HFFc6 (cell line): ENCODE data around the gene NRG4. TPM values are rescaled to one million over a fixed set of nuclear protein-coding genes. Genes with fewer than 3 reads are reported as not detected.

Source experiments
- DNase-seq: peaks from one replicate; pipeline ENCODE4 v3.0.0-alpha.2; 2018
- H3K27ac Mint-ChIP-seq: 2 replicates; pipeline ENCODE4 v1.8.0; 2020; ENCODE audit warnings: mild to moderate bottlenecking, mixed read lengths
- H3K27me3 Mint-ChIP-seq: 2 replicates; pipeline ENCODE4 v1.8.0; 2021; ENCODE audit warnings: mild to moderate bottlenecking, moderate library complexity, mixed read lengths; ENCODE audit not compliant: insufficient read depth
- H3K36me3 Mint-ChIP-seq: 2 replicates; pipeline ENCODE4 v1.8.0; 2021; ENCODE audit warnings: low read depth, mixed read lengths
- H3K4me1 Mint-ChIP-seq: 2 replicates; pipeline ENCODE4 v1.8.0; 2020; ENCODE audit warnings: low read depth, mixed read lengths
- H3K4me3 Mint-ChIP-seq: 2 replicates; pipeline ENCODE4 v1.8.0; 2020; ENCODE audit warnings: mild to moderate bottlenecking, moderate library complexity, mixed read lengths
- H3K9me3 Mint-ChIP-seq: 2 replicates; pipeline ENCODE4 v1.8.0; 2020; ENCODE audit warnings: mild to moderate bottlenecking, mixed read lengths
- total RNA-seq, 6 experiments: library from RNA; stranded (reverse); fragmentation: NEBNext Ultra II Directional; extraction: Animal tissue kit (Norgen Biotek cat#: 25700); gene quantifications; 2 replicates in 1 of 6; 3 replicates in 5 of 6; pipeline ENCODE4 v1.2.3, GENCODE V29; 2021
- TF ChIP-seq, protein P1 (sequence below): fragments of 200-600 bp; sonication (generic); IDR thresholded peaks from 2 replicates; pipeline ENCODE4 v1.5.0; 2021; ENCODE audit warnings: antibody characterized with exemption, mild to moderate bottlenecking

The NRG4 gene
- total RNA-seq, 6 experiments from 2014 or later: not detected

DNA sequence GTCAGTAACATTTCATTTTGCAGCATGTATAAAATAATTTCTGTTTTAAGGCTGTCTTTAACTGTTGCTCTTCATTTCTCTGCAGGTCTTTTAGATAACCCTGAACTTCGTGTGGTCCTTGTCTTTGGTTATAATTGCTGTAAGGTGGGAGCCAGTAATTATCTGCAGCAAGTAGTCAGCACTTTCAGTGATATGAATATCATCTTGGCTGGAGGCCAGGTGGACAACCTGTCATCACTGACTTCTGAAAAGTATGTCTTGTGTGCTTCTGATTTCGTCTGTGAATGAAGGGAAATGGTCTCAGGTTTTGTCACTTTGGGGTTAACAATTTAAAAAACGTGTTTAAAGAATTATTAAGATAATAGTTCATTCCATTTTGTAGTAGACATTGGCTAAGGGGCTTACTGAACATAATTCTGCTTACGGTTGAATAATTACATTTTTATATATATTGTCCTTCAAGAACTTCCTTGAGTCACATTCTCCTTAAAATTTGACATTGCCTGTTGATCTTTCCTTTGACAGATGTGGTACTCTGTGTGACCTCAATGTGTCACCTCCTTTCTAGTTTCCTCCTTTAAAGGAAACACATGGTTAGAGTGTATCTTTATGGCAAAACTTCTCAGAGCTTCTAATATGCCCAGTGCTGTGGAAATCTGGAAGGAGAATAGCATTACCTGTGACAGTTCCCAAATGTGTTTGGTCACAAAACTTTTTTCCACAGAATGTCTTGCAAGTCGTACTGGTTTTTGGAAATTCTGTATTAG, 82.2 kb downstream of the NRG4 start:
- Mint-ChIP-seq H3K36me3 (peaks cover 27% of the 10 kb centered on the region), H3K9me3 (no peaks in the 10 kb centered on the region), H3K27ac (no peak overlapping the region), H3K4me3 (no peak overlapping the region), H3K4me1 (peaks cover 23% of the 10 kb centered on the region), H3K27me3 (no peaks in the 10 kb centered on the region)
- TF ChIP-seq, protein P1, sequence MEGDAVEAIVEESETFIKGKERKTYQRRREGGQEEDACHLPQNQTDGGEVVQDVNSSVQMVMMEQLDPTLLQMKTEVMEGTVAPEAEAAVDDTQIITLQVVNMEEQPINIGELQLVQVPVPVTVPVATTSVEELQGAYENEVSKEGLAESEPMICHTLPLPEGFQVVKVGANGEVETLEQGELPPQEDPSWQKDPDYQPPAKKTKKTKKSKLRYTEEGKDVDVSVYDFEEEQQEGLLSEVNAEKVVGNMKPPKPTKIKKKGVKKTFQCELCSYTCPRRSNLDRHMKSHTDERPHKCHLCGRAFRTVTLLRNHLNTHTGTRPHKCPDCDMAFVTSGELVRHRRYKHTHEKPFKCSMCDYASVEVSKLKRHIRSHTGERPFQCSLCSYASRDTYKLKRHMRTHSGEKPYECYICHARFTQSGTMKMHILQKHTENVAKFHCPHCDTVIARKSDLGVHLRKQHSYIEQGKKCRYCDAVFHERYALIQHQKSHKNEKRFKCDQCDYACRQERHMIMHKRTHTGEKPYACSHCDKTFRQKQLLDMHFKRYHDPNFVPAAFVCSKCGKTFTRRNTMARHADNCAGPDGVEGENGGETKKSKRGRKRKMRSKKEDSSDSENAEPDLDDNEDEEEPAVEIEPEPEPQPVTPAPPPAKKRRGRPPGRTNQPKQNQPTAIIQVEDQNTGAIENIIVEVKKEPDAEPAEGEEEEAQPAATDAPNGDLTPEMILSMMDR: no peak
- no peak for DNase-seq

DNA sequence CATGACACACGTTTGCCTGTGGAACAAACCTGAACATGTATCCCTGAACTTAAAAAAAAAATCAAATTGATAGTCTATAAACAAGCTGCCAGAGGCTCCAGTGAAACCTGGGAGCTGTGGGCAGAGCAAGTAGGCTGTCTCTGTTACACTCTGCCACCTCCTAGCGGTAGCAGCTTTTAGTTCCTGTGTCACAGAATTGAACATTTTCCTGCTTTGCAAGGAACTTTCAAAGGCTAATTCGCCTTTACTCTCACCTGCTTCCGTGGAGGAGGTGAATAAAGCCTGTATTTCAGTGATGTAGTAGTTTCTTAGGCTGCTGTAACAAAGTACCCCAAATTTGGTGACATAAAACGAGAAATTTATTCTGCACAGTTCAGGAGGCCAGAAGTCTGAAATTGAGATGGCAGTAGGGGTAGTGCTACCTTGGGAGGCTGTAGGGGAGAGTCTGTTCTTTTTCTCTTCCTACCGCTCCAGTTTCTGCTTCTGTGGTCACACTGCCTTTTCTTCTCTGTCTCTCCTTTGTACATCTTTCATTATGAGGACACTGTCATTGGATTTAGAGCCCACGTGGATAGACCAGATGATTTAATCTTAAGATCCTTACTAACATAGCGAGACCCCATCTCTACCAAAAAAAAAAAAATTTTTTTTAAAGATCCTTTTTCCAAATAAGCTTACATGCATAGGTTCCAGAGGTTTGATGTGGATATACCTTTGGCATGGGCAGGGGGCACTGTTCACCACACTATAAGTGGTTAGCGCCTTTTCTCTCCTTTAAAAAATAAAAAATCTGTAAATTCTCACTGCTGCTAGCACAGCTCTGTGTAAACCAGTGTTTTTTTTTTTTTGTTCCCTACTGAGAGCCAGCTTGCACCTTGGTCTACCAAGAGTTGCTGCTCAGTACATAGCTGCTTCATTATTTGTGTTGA, 83.3 kb downstream of the NRG4 start:
- Mint-ChIP-seq H3K9me3 (no peaks in the 10 kb centered on the region), H3K27me3 (no peaks in the 10 kb centered on the region; the same call in 1 of the 2 replicates), H3K4me3 (no peak overlapping the region), H3K36me3 (peaks cover 27% of the 10 kb centered on the region), H3K4me1 (peaks cover 30% of the 10 kb centered on the region), H3K27ac (no peak overlapping the region)
- TF ChIP-seq, protein P1: peak; percentile 46
- DNase-seq: no peak

DNA sequence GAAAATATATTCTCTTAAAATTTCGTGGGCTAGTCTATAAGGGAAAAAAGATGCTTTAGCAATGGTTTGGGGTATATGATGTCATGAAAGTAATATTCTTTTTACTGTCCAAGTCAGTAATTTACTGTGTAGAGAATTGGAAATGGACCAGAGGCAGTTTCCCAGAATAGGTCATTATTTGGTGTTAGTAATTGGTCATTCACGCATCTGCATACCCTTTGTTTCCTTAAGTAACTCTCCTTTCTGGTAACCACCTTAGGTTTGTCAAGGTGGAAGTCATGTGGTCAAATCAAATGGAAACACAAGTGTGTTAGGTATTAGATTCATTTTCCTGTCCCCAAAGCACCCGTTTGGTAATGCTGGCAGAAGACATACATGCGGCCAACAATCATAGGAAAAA, 84.6 kb downstream of the NRG4 start:
- Mint-ChIP-seq H3K9me3 (no peaks in the 10 kb centered on the region), H3K4me3 (no peak overlapping the region), H3K27ac (no peak overlapping the region), H3K27me3 (no peaks in the 10 kb centered on the region; the same call in 1 of the 2 replicates), H3K4me1 (peaks cover 39% of the 10 kb centered on the region), H3K36me3 (peaks cover 25% of the 10 kb centered on the region)
- no peak for DNase-seq
- TF ChIP-seq, protein P1: no peak

DNA sequence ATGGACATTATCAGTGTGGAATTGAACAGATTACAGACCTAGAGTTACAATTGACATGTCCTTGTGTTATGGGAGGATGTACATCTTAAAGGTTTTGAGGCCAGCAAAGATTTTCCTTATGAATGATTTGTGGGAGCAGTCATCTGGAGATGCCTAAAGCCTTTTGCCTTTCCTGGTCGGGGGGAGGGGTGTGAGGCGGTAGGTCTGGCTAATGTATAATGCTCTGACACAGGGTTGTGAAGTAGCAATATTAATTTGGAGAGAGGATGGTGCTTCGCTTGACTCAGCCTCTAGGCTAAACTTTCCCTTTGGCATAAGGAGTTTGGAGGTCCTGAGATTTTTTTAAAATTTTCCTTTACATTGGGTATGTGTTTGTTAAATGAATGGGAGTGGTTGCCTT, 85.3 kb downstream of the NRG4 start:
- Mint-ChIP-seq H3K36me3 (peaks cover 28% of the 10 kb centered on the region), H3K9me3 (no peaks in the 10 kb centered on the region), H3K27me3 (no peaks in the 10 kb centered on the region; the same call in 1 of the 2 replicates), H3K4me3 (no peak overlapping the region), H3K27ac (no peak overlapping the region), H3K4me1 (peaks cover 46% of the 10 kb centered on the region)
- no peak for DNase-seq
- TF ChIP-seq, protein P1: no peak

DNA sequence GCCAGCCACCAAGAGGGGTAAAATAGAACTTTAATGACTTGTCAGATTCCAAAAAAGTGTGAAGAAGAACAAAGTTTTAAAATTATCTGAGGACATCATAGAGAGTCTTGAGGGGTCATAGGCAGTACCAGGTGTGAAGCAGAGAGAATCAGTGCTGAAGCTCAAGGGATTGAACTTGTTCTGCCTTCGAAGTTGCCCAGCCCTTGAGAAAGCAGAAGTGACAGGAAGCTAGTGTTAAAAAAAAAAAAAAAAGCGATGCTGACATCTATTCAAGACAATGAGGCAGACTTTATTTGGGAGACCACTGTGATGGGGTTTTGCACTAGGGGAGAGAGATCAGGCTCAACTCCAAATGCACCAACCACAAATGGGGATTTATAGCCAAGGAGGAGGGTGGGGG, 86.8 kb downstream of the NRG4 start:
- H3K36me3 Mint-ChIP-seq: peaks cover 22% of the 10 kb centered on the region
- TF ChIP-seq, protein P1: no peak
- no peaks in the 10 kb centered on the region for H3K9me3 Mint-ChIP-seq
- no peaks in the 10 kb centered on the region; the same call in 1 of the 2 replicates for H3K27me3 Mint-ChIP-seq
- H3K27ac Mint-ChIP-seq: no peak overlapping the region
- DNase-seq: no peak
- no peak overlapping the region for H3K4me3 Mint-ChIP-seq
- H3K4me1 Mint-ChIP-seq: peaks cover 58% of the 10 kb centered on the region
